ENCODE data around the gene ATXN7.

ATXN7 gene

GRCh38 chr3:64019879-64020278 lies 156.2 kb downstream of the ATXN7 start:
- TF ChIP-seq CTCF (conservative IDR thresholded peaks at IDR 0.05), result no peak
- no peak for TF ChIP-seq ZFX (IDR thresholded peaks at IDR 0.05)
- no peak overlapping the region for H3K27ac ChIP-seq

- TF ChIP-seq CTCF (conservative IDR thresholded peaks at IDR 0.05) (no peak), ZFX (IDR thresholded peaks at IDR 0.05) (no peak)
- H3K27ac ChIP-seq, result no peak overlapping the region
Observed at GRCh38 chr3:64021922-64022321, 158.3 kb downstream of the ATXN7 start.

DNA sequence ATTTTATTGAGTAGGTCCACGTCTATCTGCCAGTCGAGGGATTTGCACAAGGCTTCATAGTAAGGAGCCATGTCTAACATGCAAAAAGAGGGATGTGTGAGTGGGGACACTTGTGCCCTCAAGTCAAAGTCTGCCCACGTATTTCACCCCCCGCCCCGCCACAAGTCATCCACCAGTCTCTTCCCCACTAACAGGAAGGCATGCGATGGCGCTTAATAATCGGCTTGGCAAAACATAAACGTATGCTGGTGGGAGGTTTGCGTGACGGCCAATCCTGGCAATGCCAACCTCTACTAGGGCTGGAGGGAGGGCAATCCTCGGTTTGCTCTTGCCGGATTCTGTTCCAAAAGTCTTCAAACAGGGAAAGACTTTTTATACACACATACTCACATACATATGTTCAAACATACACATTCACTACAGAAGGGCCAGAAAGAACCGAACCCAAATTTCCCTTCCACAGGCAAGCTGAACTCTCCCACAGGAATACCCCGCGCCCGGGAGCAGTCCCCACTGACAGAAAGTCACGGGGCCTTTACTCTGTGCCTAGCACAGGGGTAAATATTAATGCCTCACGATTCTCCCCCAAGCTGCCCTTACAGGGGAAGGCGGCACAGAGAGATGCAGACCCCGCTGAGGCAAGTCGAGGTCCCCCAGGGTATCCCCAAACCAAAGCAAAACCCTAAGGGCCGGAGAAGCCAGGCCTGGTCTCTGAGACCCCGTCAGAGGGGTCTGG lies 159.0 kb downstream of the ATXN7 start:
- peak overlapping the region; percentile 82 for H3K27ac ChIP-seq
- TF ChIP-seq ZFX (IDR thresholded peaks at IDR 0.05) (no peak), CTCF (conservative IDR thresholded peaks at IDR 0.05) (no peak)

DNA sequence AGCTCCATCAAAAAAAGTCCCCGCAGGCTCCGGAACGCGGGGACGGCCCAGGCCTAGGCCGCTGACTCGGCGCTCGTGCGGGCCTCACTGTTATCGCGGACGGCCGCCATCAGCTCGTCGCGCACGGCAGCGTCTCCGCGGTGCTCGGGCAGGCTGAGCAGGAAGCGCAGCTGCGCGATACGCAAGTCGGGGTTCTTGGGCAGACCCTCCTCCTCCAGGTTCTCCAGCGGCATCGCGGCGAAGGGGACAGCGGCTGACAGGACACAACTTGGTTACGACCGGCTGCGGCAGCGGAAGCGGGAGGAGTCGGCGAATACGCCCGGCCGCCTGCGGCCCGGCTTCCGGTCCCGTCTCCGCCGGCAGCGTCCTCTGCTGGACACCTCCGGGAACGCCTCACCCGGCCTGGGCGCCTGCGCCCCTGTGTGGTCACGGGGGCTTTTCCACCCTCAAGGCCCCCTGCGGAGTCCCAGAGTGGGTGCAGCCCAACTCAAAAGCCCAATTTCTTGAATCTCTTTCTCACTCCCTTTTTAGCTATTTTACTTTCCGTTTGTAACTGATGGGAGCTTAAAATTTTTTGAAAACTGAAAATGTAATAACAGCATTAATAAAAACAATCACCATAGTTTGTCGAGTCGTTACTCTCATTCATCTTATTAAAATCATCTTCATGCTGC lies 159.7 kb downstream of the ATXN7 start, which contains the start of gene PSMD6:
PSMD6 (minus strand) TSS at position 308 of the 674 bp plus-strand sequence; CDS start at position 233, 75 bp downstream.
- TF ChIP-seq ZFX (IDR thresholded peaks at IDR 0.05), result peak; percentile 99
- peak; percentile 99 for TF ChIP-seq CTCF (conservative IDR thresholded peaks at IDR 0.05)
- peak within 1 kb of the TSS; percentile 82 for H3K27ac ChIP-seq

DNA sequence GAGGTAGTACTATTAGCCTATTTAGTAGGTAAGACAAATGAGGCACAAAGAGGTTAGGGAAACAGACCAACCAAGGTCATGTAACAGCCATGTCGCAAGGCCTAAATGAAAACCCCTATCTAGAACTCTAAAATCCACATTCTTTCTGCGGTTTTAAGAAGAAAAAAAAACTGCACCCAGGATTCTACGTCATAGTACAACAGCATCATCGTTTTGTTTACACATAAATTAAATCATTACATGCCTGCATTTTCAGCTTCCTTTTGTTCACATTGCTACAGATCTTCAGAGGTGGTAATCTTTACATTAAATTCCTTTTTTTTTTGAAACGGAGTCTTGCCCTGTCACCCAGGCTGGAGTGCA lies 160.2 kb downstream of the ATXN7 start:
- no peak overlapping the region; the same call in 1 of the 2 replicates for H3K27ac ChIP-seq
- TF ChIP-seq CTCF (conservative IDR thresholded peaks at IDR 0.05), result no peak

DNA sequence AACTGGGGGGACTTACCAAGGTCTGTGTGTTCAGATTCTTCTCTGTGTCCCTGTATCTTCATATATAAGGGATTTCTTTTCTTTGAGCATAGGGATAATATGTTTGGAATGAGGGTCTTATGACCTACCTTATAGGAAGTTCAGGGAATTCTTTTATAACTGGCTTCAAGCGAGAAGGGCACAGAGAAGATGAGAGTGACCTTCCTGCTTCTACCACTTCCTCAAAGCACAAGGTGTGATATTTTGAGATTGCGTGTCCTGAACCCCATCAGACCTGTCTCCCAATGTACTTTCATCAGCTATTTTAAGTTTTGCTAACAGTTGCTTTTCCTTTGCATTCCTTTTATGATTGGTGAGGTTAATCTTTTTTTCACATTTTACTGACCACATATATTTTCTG lies 162.7 kb downstream of the ATXN7 start:
- no peak overlapping the region for H3K27ac ChIP-seq
- no peak for TF ChIP-seq ZFX (IDR thresholded peaks at IDR 0.05)

- TF ChIP-seq CTCF (conservative IDR thresholded peaks at IDR 0.05) (no peak), ZFX (IDR thresholded peaks at IDR 0.05) (no peak)
- no peak overlapping the region for H3K27ac ChIP-seq
Observed at GRCh38 chr3:64027658-64028057, 164.0 kb downstream of the ATXN7 start.
